HG03565 (cell line): ENCODE results near the gene EZR.
A peak's percentile ranks its signal among the peaks of the same experiment; 100 is the strongest.
"Not testable (repeated sequence)": the region's sequence is repeated elsewhere in the genome, so short reads cannot be mapped to it uniquely, and the experiment has no call there.

Experiments used
- ATAC-seq: cut with Tn5 transposase; IDR thresholded peaks from one replicate; pipeline ENCODE4 v1.9.1; 2021; ENCODE audit warnings: mild to moderate bottlenecking, moderate library complexity; ENCODE audit not compliant: unreplicated experiment

EZR gene

GRCh38 chr6:158799051-158799792 lies 19.9 kb downstream of the EZR start:
- ATAC-seq: no peak

- no peak for ATAC-seq
Observed at GRCh38 chr6:158798311-158798710, 20.9 kb downstream of the EZR start.

- no peak for ATAC-seq
Observed at GRCh38 chr6:158797331-158798310, 21.5 kb downstream of the EZR start.

GRCh38 chr6:158796353-158796752 lies 22.8 kb downstream of the EZR start:
- no peak for ATAC-seq

GRCh38 chr6:158795516-158795915 lies 23.7 kb downstream of the EZR start:
- ATAC-seq: no peak

GRCh38 chr6:158793432-158793831 lies 25.7 kb downstream of the EZR start:
- ATAC-seq: peak; percentile 56

- ATAC-seq: not testable (repeated sequence)
Observed at GRCh38 chr6:158792505-158792904, 26.7 kb downstream of the EZR start.

- no peak for ATAC-seq
Observed at GRCh38 chr6:158791274-158791855, 27.8 kb downstream of the EZR start.

GRCh38 chr6:158789115-158789917 lies 29.9 kb downstream of the EZR start:
- ATAC-seq: no peak

- ATAC-seq: no peak
Observed at GRCh38 chr6:158787395-158787794, 31.8 kb downstream of the EZR start.

- ATAC-seq: no peak
Observed at GRCh38 chr6:158786645-158787304, 32.4 kb downstream of the EZR start.

- no peak for ATAC-seq
Observed at GRCh38 chr6:158785036-158785435, 34.1 kb downstream of the EZR start.

GRCh38 chr6:158784505-158784904 lies 34.7 kb downstream of the EZR start:
- ATAC-seq: no peak

- ATAC-seq: no peak
Observed at GRCh38 chr6:158783851-158784250, 35.3 kb downstream of the EZR start.

GRCh38 chr6:158783167-158783450 lies 36.1 kb downstream of the EZR start:
- ATAC-seq: no peak

- no peak for ATAC-seq
Observed at GRCh38 chr6:158782432-158783166, 36.6 kb downstream of the EZR start.

- no peak for ATAC-seq
Observed at GRCh38 chr6:158781692-158782373, 37.3 kb downstream of the EZR start.

- ATAC-seq: no peak
Observed at GRCh38 chr6:158780988-158781691, 38.0 kb downstream of the EZR start.
